Cortex of kidney (tissue), 1 donor: ENCODE results near the gene MRPS6.

Experiments
- DNase-seq: peaks from one replicate; lab custom pipeline; 2025; lab: John Stamatoyannopoulos, UW

Gene MRPS6

DNA sequence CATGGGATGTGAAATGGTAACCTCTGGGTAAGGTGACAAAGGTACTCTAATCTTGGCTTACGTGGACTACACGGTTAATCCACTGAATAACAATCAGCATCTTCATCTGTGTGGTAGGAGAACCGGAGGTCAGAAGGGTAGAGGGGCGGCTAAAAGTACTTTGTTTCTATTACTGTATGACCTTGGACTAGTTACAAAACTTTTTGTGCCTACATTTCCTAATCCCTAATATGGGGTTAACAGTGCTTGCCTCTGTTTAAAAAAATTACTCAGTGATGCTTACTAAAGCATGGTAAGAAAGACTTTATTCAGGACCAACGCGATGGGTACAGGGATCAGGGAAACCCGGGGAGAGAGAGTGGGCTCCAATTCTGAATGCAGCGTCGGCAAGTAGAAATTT lies 1.7 kb upstream of the MRPS6 start:
- no peak for DNase-seq

DNA sequence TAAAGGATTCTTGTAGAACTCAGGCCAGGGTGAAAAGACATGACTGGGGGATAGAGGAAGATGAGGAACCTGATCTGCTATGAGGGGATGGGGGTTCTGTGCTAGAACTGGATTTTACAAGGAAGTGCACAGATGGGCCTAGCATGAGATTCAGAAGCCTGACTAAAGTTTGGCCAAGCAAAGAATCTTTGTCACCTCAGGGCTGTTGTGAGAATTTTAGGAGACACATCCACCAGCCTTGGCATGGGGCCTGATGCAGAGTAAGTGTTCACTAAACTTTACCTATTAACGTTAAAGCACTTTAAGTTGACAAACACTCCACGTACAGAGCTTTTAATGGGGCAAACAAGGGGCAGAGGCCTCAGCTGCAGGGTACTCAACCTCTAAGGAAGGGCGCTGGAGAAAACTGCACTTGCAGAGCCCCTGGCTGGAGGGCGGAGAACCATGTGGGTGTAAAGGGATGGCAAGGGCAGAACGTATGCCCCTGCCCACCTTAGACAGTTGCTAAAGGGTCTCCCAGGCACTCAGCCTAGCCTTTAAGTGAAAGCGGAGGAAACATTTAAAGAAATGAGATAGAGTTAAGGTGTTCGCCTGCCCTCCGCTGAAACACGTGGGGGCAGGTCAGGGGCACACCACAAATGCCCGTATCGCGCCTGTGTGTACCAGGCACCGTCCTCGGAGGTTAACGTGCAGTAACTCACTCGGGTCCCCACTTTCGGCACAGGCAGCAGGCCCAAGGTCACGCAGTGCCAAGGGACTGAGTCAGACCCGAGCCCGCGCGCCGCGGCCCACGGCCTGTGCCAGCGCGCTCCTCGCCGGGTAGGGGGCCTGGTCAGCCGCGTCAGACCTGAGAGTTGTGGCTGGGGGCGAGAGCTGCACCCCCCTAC lies 990 bp upstream of the MRPS6 start:
- DNase-seq, result no peak

DNA sequence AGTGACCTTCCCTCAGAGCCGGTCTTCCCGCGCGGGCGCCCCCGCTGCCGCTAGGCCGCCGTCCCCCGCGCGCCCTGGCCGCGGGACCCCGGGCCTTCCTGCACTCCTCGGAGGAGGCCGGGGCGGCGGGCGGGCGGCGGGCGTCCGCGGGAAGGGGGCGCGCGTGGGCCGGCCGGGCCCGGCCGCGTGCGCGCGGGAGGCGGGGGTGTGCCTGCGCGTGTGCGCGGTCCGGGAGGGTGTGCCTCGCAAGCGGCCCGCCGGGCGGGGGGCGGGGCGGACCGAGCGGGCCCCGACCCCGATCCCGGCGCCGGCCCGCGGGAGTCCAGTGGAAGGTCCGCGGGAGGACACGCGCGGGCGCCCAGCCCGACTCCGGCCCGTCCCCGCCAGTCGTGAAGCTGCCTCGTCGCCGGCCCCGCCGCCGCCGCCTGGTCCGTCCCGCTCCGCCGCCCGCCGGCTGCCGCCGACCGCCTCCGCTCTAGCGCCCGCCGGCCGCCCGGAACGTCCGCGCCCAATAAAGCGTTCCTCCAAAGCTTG lies 438 bp downstream of the MRPS6 start:
- no peak for DNase-seq

DNA sequence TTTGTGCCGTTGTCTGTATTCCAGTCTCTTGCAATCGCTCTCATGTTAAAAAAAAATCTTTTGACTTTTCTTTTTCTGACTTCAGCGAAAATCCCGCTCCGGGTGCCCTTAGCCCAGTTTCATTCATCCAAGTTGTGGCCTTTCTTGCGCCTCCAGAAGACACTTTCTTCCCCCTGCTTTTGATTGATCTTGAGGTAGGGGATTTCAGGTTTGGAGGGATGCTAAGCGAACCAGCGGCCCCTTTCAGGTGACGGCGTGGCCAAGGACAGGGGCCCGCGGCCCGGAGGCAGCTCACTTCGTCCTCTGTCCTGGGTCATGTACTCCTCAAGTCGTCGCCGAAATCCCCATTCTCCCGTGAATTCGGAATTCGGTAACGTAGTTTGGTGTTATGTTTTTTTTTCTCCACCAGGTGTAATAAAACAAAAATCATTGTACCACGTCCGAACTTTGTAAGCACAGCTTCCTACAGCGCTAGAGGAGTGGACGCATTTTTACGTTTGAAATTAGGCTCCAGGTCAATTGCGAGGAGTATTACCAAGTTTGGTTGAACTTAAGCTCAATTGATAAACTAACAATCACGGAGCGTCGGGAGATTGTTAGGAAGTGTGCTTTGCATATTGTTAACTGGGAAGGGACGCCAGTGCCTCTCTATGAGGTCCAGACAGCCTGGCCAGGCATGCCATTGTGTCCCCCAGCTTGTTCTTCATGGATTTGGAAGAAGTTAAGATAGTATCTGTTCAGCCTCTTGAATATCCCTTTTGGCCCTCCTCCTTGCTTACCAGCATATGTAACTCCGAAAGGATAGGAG lies 1.1 kb downstream of the MRPS6 start:
- no peak for DNase-seq

DNA sequence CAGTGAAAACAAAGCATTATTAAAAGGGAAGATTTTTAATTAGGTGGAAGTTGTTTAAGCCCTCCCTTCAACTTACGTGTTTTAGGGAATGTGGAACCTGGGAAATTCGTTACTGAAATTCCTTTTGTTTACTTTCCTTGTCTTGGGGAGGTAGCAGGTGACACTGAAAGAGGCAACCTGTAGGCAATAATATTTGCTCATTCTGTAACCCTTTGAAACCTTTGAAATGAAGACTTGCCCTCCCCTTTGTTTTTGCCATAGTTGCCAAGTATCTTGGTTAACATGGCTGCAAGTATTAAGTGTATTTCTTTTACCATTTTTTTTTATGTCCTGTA lies 1.7 kb downstream of the MRPS6 start:
- DNase-seq, result no peak

DNA sequence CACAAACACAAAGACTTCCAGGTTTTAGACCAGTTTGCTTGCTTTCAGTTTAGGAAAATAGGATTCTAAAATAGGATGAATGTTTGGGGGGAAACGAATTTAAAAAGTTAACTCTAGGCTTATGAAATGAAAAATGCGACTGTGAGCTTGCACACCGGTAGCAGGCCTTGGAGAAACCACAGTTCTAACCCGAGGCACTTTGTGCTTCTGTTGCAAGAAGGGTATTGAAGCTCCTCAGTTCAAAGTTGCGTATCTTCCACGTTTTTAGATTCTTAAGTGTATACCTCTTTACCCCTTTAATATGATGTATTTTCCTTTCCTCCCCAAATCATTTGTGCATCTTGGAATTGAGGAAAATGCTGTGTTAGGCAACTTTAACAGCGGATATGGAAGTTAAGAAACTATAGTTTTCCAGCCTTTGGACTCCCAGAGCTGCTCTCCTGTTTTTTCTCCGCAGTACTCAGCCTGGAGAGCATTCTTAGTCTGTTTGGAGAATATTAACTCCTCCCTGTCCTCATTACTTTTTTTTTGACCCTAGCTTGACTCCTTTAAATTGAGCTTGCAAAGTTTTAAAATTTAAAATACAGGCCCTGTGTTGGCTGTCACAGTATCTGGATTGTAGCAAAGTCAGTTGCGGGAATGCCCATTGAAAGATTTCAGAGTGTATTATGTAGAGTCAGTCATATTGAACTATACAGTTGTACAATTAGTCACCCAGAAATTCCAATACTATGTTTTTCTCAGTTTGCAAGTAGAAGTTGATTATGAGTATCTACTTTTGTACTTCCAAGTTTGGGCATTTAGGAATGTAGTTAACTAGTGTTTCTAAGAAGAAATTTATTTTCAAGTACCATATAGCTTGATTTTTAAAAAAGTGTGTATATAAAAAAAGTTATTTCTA lies 2.6 kb downstream of the MRPS6 start:
- no peak for DNase-seq

DNA sequence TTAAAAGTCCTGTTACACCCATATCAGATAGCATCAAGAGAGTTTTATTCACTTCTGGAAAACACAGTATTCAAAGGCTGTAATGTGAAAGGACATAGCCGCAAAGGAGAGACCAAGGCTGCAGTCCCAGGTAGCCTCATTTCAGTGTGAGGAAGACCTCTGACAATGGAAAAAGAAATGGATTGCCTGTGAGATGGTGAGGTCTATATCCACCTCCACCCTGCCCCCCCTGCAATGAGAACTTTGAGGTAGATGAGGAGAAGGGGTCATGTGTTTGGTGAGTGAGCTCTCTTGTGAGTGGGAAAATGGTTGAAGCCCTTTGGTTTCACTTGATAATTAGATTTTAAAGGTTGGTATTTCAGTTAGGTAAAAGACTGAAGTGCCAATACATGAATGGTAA lies 3.5 kb downstream of the MRPS6 start:
- no peak for DNase-seq

DNA sequence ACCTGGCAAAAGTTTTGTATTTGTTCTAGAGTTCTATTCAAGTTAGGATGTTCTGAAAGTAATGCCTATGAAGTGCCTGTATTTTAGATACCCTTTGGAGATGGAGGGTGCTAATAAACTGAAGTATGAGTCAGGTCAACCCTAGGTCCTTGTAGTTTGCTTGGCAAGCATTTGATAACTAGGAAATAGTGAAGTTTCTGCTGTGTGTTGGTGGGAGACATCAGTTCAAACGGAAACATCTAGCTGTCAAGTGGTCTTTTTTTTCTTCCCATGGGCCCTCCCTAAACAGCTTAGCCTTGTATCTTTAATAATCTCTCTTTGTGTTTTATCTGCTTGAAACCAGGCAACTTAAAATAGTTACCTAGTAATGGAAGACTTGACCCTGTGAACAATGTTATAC lies 4.5 kb downstream of the MRPS6 start:
- no peak for DNase-seq

DNA sequence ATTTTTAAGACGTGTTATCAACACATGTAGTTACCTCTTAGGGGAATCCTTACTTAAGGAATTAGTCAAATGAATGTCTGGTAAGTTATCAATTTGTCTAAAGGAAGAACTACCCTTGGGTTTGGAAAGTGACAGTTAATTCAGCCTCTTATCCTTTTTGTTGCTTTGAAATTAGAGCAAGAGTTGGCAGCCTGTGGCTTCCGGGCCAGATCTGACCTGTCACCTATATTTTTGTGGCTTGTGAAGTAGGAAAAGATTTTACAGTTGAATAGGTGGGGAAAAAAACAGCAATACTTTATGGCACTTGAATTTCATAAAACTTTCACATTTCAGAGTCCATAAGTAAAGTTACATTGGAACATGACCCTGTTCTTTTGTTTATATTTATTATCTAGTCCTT lies 5.5 kb downstream of the MRPS6 start:
- no peak for DNase-seq

DNA sequence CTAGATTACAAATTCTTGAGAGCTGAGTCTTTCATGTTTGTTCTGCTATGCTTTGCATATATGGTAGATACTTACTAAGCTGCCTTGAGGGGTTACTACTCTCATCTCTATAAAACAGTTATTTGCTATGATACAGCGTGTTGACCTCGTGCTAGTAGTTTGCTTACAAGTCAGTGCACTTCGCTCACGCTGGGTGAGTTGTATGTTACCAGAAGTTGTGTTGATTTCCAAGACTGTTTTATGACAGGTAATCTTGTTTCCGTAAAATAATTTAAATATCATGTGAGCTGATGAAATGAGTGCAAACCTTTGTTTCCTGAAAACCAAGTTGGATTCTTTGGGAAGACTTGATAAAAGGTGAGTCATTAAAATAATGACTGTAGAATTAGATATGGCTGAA lies 7.3 kb downstream of the MRPS6 start:
- DNase-seq, result no peak

DNA sequence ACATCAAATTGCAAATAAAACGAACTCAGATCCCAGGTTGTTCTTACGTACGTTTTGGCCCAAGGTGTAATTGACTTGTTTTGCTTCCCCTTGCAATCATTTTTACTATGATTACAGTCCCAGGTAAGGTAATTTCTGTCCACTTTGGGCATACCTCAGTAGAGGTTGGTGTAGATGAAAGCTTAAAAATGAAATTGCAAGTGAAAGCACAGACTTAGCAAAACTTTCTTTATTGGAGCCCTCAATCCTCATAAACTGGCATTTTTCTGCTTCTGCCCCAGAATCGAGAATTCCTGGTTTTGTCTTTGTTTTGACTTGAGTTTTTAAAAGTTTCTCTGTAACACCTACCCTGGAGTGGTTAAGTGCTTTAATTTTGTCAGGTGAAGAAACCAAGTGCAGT lies 9.4 kb downstream of the MRPS6 start:
- DNase-seq, result no peak

DNA sequence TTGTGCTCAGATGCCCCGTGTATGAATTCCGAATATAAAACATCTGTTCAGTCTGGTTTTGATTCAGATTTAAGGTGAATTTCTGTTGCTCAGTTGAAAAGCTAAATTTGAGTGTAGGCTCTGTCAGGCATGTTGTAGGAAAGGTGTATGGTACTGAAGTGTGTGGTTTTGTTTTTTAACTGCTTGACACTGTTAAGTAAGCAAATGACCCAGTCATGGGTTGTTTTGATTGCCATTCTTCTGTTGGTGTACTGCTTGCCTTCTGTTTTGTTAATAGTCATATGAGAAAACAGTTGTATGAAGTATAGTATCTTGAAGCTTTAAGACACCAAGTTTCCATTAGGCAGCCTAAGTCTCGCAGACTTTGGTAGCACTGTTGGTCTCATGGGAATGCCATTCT lies 10.0 kb downstream of the MRPS6 start:
- no peak for DNase-seq

DNA sequence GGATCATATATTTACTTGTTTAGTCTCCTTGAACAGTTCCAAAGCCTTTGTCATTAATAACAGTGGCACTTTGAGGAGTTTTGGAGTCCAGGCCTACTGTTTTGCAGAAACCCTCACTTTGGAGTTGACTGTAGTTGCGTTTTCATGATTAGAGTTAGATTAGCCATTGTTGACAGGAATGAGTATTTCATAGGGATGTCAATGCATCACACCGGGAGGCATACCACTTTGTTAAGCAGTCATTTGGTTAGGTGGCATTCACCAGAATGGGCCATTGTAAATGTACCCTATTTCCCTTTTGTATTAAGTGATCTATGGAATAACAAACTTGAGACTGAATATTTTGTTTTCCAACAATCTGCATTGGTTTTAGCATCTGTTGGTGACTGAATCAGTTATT lies 11.8 kb downstream of the MRPS6 start:
- DNase-seq, result no peak

DNA sequence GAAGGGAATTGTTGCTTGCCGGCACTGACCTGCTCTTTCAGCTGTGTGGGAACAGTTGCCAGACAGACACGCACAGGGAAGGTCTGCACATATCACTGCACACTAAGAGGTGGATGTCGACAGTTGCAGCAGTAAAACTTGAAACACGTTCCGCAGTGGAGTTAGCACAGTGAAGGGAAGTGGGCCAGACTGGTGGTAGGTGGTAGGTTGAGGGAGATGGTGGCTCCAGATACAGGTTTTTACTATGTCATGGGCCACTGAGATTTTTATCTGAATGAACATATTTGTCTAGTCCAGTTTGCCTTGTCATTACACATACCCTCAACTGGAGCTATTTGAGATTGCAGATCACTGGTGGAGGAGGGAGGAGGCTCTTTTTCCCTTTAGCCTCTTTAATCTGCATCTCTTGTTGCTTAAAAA lies 13.5 kb downstream of the MRPS6 start:
- DNase-seq, result no peak

DNA sequence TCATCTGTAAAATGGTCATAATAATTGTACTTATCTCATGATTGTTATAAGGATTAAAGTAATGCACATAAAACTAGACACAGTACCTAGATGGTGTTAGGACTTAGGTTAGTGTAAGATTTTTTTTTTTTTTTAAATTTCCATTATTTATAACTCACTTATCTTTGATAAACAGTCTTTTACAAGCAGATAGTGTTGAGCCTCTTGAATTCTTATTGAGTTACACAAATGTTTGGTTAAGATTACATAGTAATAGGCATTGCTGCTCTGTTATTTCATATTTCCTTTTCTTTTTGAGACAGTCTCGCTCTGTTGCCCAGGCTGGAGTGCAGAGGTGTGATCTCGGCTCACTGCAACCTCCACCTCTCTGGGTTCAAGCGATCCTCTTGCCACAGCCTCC lies 15.4 kb downstream of the MRPS6 start:
- no peak for DNase-seq

DNA sequence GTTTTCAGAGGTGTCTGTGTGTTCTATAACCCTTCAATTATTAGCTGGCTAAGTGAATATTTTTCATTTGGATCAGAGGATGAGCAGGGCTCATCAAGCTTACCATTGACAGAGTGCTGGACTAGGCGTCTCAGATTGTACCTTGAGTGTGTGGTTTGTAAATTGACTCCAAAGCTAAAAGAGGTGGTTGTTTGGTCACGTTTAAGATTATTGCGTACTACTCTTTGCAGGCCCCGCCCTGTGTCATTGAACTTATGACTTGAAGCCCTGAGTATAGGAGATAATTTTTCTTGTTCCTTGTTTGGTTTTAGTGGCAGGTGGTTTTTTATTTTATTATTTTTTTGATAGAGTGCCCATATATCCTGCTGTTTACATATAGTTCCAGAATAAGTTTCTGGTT lies 17.7 kb downstream of the MRPS6 start:
- DNase-seq, result no peak

DNA sequence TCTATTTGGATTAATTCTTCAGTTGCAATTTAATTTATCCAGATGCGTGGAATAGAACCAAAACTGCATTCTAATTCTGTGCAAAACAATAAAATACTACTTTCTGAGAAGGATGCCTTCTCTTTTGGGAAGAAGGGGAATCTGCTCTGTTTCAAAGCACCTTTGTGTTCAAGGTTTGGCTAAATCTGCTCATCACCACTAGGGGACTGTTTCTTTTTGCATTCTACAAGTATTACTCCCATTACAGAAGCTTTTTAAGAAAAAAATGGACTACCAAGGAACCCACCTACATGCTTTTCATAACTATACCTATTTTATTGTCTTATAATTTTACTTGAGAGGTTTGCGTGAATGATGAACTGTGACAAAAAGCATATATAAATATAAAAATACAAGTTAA lies 18.2 kb downstream of the MRPS6 start:
- DNase-seq, result no peak

DNA sequence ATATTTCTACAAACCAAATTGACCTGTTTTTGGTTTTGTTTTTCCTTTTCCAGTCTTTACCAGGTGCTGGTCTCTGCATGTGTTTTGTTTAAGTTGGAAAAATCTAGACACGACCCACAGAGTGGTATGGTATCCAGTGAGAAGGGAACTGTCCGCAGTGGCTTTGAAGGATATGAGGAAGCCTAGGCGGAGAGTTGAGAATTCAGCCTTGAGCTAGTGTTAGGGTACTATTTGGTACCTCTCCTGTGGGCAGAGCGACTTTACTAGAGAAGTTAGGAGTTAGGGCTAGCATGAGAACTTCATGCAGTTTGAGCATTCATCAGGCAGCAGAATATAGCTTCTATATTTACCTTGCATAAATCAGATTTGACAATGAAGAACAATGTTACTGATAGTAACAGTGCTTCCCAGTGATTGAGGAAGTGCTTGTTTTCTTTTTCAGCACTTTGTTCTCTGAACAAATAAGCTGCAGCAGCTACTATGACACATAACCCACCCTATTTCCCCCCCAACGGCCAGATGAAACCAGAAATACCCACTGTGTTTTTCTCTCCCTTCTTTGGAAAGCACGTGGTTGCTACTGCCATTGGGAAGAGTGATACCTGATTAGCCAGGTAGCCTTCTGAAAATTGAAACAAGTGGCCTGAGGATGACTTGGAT lies 19.0 kb downstream of the MRPS6 start:
- DNase-seq, result no peak

DNA sequence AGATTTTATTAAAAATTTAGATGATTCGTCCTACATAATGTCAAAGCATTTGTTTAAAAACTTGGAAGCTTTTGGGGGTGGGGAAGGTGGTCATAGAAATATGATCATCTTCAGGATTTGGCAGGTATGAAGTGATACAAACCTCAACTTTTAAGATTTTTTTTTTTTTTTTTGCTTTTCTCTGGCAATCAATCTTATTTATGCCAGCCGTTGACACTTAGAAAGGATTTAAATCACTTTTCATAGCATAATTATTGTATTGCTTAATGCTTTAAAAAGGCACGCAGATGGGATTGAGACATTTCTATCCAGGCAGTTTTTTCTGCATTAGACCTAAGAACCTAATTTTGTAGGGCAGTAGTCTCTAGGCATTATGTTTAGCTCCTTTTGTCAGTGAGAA lies 19.7 kb downstream of the MRPS6 start:
- DNase-seq, result no peak

DNA sequence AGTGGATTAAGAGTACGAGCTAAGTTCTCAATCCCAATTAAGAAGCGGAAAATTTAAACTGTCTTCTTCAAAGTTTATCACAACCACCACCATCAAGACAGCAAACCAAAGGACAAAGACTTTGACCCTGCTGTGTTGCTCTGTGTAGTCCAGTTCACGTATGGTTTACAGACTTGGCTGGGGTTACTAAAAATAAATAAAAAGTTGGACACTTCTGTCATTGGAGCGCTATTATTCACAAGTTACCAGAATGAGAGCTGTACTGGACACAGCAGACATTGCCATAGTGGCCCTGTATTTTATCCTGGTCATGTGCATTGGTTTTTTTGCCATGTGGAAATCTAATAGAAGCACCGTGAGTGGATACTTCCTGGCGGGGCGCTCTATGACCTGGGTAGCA lies 21.6 kb downstream of the MRPS6 start:
- DNase-seq, result no peak

DNA sequence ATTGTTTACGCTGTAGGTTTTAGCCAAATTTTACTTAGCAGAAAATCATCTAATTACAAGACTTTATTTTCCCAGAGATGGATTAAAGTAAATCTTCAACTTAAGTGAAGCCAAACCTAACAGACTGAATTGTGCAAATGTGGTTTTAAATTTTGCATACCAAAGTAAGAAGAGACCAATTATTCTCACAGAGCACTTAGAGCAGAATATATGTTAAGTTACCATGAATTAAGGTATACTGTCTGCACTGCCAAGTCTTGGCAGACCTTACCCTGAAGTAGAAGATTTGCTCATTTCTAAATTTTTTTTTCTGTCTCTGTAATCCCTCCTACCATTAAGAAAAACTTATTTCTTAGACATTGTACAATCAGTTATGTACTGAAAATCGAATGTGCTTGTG lies 24.1 kb downstream of the MRPS6 start:
- DNase-seq, result no peak

DNA sequence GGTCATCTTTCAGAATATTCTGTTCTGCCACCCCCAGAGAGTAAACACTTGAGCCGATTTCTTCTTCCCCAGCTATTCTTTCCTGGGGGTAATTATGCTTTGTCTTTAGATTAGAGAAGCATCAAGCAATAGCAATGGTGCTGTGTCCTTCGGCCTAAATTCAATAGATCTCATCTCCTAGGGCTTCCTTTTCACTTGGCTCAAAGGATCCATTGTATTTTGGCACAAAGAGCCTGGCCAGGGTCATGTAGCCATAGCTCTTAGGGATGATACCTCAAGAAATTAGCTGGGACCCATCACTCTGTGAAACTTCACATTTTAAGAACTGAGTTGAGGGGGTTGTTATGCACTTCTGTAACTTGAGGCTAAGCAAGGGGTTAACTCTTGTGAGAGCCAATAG lies 27.0 kb downstream of the MRPS6 start:
- no peak for DNase-seq
